Measurements from ENCODE around the gene PAX2.

PAX2 gene

DNA sequence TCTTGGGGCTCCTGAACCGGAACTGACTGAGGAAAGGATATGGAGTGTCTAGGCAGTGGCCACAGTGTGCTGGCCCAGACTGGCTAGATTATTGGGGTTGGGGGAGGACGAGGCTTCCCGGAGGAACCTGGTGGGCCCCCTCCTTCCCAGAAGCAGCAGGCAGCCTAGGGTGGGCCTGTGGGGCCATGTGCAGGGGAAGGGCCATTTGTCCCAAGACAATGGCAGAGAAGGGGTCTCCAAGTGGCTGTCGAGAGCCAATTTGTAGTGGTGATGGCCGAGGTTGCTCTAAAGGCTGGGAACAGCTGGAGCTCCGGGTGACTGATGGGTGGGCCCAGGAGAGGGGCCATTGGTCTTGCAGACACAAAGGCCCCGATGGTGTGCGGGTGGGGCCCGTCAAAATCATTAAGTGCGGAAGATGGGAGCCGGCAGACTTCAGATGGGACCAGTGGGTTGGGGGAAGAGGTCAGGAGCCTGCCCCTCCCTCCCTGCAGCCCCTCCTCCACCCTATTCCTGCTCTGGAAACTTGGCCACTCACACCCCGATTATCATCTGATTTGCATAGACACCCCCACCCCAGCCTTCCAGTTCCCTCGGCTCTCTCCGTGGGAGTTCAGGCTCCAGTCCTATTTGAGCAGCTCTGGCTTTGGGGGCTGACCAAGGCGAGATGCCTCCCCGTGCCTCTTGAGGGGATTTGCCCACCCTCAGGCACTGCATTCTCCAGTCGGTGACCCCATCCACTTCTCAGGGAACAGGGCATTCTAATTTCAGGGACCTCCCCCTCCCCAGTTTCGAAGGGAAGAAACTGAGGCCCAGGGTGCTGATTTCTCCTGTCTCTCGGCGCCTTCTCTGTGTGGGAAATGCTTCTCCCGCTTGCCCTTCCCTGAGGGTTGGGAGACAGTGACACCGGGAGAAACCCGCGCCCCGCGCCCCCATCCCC lies 36.0 kb upstream of the PAX2 start:
- H3K4me1 ChIP-seq (ENCODE audit: low read length): no peaks in the 10 kb centered on the region
- H3K4me2 ChIP-seq (ENCODE audit: low read depth, low read length): no peak overlapping the region
- DNase-seq: no peak
- no peak overlapping the region for H3K27ac ChIP-seq (ENCODE audit: low read length)
- no peaks in the 10 kb centered on the region for H3K36me3 ChIP-seq (replicated peaks; ENCODE audit: insufficient read depth, low read length)
- H3K9ac ChIP-seq (ENCODE audit: low read length): no peak overlapping the region
- no peak overlapping the region for H3K4me3 ChIP-seq (ENCODE audit: low read length)
- H3K9me2 ChIP-seq (replicated peaks; ENCODE audit: insufficient read depth, low read length): no peaks in the 10 kb centered on the region
- H3K9me3 ChIP-seq (replicated peaks; ENCODE audit: insufficient read depth, low read length): no peaks in the 10 kb centered on the region
- no peaks in the 10 kb centered on the region for H4K20me1 ChIP-seq (ENCODE audit: insufficient read depth, low read length)
- H3K79me2 ChIP-seq (ENCODE audit: low read length): no peaks in the 10 kb centered on the region
- peaks cover 87% of the 10 kb centered on the region for H3K27me3 ChIP-seq (replicated peaks; ENCODE audit: insufficient read depth, low read length)
- TF ChIP-seq EZH2phosphoT487 (IDR thresholded peaks at IDR 0.05; ENCODE audit: low read length) (no peak), EZH2 (optimal IDR thresholded peaks at IDR 0.05; ENCODE audit: low read depth, low read length) (no peak)
- TF ChIP-seq, protein P1, sequence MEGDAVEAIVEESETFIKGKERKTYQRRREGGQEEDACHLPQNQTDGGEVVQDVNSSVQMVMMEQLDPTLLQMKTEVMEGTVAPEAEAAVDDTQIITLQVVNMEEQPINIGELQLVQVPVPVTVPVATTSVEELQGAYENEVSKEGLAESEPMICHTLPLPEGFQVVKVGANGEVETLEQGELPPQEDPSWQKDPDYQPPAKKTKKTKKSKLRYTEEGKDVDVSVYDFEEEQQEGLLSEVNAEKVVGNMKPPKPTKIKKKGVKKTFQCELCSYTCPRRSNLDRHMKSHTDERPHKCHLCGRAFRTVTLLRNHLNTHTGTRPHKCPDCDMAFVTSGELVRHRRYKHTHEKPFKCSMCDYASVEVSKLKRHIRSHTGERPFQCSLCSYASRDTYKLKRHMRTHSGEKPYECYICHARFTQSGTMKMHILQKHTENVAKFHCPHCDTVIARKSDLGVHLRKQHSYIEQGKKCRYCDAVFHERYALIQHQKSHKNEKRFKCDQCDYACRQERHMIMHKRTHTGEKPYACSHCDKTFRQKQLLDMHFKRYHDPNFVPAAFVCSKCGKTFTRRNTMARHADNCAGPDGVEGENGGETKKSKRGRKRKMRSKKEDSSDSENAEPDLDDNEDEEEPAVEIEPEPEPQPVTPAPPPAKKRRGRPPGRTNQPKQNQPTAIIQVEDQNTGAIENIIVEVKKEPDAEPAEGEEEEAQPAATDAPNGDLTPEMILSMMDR (IDR thresholded peaks at IDR 0.05; ENCODE audit: low read length): no peak
- H3F3A ChIP-seq (ENCODE audit: insufficient read depth, low read length): no peaks in the 10 kb centered on the region
- no peak overlapping the region for H2AFZ ChIP-seq (ENCODE audit: low read length)

DNA sequence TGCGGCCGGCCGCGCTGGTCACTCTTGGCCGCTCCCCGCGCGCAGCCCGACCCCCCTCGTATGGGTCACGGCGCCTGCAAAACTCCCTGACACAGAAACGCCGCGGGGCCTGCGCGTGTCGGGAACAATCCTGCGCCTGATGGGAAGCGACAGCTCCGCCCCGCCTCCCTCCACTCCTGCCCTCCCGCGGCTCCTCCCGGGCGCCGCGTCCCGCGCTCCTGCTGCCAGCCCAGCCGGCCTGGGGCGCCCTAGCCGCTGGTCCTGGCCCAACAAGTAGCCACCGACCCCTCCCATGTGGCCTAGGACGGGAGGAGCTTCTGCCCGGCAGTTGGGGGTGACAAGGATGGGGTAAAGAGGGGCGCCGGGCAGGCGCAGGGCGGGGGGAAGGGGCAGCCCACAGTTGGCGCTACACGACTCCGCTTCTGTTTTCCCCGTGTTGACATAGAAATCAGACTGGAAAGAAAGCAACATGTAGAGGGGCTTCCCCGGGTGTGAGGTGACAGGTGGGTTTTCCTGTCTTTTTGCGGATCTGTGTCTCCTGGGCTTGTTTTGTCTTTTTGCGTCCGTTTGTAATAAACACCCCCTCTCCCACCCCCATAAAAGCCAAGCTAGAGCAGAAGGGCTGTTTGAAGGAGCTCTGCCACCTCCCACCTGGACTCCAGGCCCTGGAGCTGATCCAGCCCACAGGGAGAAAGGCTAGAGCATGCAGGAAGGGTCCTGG lies 35.1 kb upstream of the PAX2 start:
- H3K9ac ChIP-seq (ENCODE audit: low read length): no peak overlapping the region
- H3K4me2 ChIP-seq (ENCODE audit: low read depth, low read length): no peak overlapping the region
- H3K9me2 ChIP-seq (replicated peaks; ENCODE audit: insufficient read depth, low read length): no peaks in the 10 kb centered on the region
- H3K79me2 ChIP-seq (ENCODE audit: low read length): no peaks in the 10 kb centered on the region
- no peaks in the 10 kb centered on the region for H3K4me1 ChIP-seq (ENCODE audit: low read length)
- no peak overlapping the region for H3K27ac ChIP-seq (ENCODE audit: low read length)
- H3K36me3 ChIP-seq (replicated peaks; ENCODE audit: insufficient read depth, low read length): no peaks in the 10 kb centered on the region
- no peak for TF ChIP-seq EZH2 (optimal IDR thresholded peaks at IDR 0.05; ENCODE audit: low read depth, low read length)
- no peak overlapping the region for H2AFZ ChIP-seq (ENCODE audit: low read length)
- H4K20me1 ChIP-seq (ENCODE audit: insufficient read depth, low read length): no peaks in the 10 kb centered on the region
- no peaks in the 10 kb centered on the region for H3K9me3 ChIP-seq (replicated peaks; ENCODE audit: insufficient read depth, low read length)
- H3K4me3 ChIP-seq (ENCODE audit: low read length): no peak overlapping the region
- H3K27me3 ChIP-seq (replicated peaks; ENCODE audit: insufficient read depth, low read length): peaks cover 88% of the 10 kb centered on the region
- no peak for DNase-seq
- H3F3A ChIP-seq (ENCODE audit: insufficient read depth, low read length): no peaks in the 10 kb centered on the region

GRCh38 chr10:100713049-100713858 lies 32.1 kb upstream of the PAX2 start:
- Histone ChIP-seq H3K9me2 (replicated peaks; ENCODE audit: insufficient read depth, low read length) (no peaks in the 10 kb centered on the region), H4K20me1 (ENCODE audit: insufficient read depth, low read length) (no peaks in the 10 kb centered on the region), H2AFZ (ENCODE audit: low read length) (no peak overlapping the region), H3K4me2 (ENCODE audit: low read depth, low read length) (no peak overlapping the region), H3K4me3 (ENCODE audit: low read length) (no peak overlapping the region), H3K27ac (ENCODE audit: low read length) (no peak overlapping the region), H3K79me2 (ENCODE audit: low read length) (no peaks in the 10 kb centered on the region), H3K9me3 (replicated peaks; ENCODE audit: insufficient read depth, low read length) (no peaks in the 10 kb centered on the region), H3K4me1 (ENCODE audit: low read length) (no peaks in the 10 kb centered on the region), H3F3A (ENCODE audit: insufficient read depth, low read length) (no peaks in the 10 kb centered on the region), H3K9ac (ENCODE audit: low read length) (no peak overlapping the region), H3K27me3 (replicated peaks; ENCODE audit: insufficient read depth, low read length) (peaks cover 87% of the 10 kb centered on the region), H3K36me3 (replicated peaks; ENCODE audit: insufficient read depth, low read length) (no peaks in the 10 kb centered on the region)
- no peak for DNase-seq
- TF ChIP-seq EZH2phosphoT487 (IDR thresholded peaks at IDR 0.05; ENCODE audit: low read length) (no peak), EZH2 (optimal IDR thresholded peaks at IDR 0.05; ENCODE audit: low read depth, low read length) (no peak)
- TF ChIP-seq, protein P1 (IDR thresholded peaks at IDR 0.05; ENCODE audit: low read length): no peak
